Motor neuron (in vitro differentiated cells): ENCODE measurements around the gene GMPR2. TPM values are rescaled to one million over a fixed set of nuclear protein-coding genes. Genes with fewer than 3 reads are reported as not detected.
A peak's percentile ranks its signal among the peaks of the same experiment; 100 is the strongest.

Experiments
- ATAC-seq, 8 experiments: fragments of 200-7000 bp; cut with Tn5 transposase; replicated peaks in 6 of 8; 2 replicates each; pipeline ENCODE4 v1.8.0; 2021; ENCODE audit warnings: mild to moderate bottlenecking in 8 of 8, moderate library complexity in 8 of 8
- H3K27ac ChIP-seq, 2 donors: fragments of 250-450 bp; sonication (Bioruptor Pico); 2 replicates each; pipeline ENCODE4 v1.9.0; 2021; ENCODE audit warnings: antibody characterized with exemption in 2 of 2, mild to moderate bottlenecking in 2 of 2, moderate library complexity in 1 of 2
- H3K4me1 ChIP-seq, 2 donors: fragments of 250-450 bp; sonication (Bioruptor Pico); replicated peaks in 1 of 2; 2 replicates each; pipeline ENCODE4 v1.6.1; 2021; ENCODE audit warnings: antibody characterized with exemption in 2 of 2, mild to moderate bottlenecking in 2 of 2, moderate library complexity in 1 of 2
- H3K4me3 ChIP-seq, 5 donors: fragments of 250-450 bp; sonication (Bioruptor Pico); 2 replicates each; pipeline ENCODE4 v1.9.0; 2021; ENCODE audit warnings: antibody characterized with exemption in 5 of 5, mild to moderate bottlenecking in 5 of 5, moderate library complexity in 4 of 5
- WGBS, 10 experiments: fragments of 450-650 bp; shearing (Covaris generic); methylation state at CpG; one replicate each; pipeline ENCODE4 v1.0.0; 2022; 5-methylcytosine and 5-hydroxymethylcytosine counted together
- in situ Hi-C, 9 experiments: fragments of 400-800 bp; cut with MboI; loops; one replicate each; pipeline ENCODE4 v1.15.0; 2021; ENCODE audit warnings: low sequenced_read_pairs in 9 of 9, low pct_unique_long_range_greater_than_20kb in 2 of 9; ENCODE audit not compliant: unreplicated experiment in 9 of 9
- total RNA-seq, 8 experiments: library from RNA; unstranded; fragments of 300-600 nt; gene quantifications; 2 replicates each; pipeline versions ENCODE4 v1.2.3 to v1.2.4, GENCODE V29; 2022

Gene GMPR2
- total RNA-seq, 8 experiments from 2014 or later: 46.7 to 87.8 (median 69.0) TPM

- no peak for ATAC-seq
- Histone ChIP-seq H3K27ac (no peak overlapping the region), H3K4me1 (no peaks in the 10 kb centered on the region), H3K4me3 (no peak overlapping the region)
- in situ Hi-C loops: no loop called here
- WGBS, 10 experiments: 40 to 94% (median 70%) methylated on average over 1 to 4 of the region's 5 CpGs; no CpG with 5 or more reads in 3 of the 10 experiments
These were observed 51.2 kb downstream of the GMPR2 start for GRCh38 chr14:24283796-24284460.

GRCh38 chr14:24284501-24285035 lies 51.8 kb downstream of the GMPR2 start:
- WGBS, 10 experiments: 61 to 100% (median 79%) methylated on average over 1 to 3 of the region's 11 CpGs; no CpG with 5 or more reads in 6 of the 10 experiments
- Histone ChIP-seq H3K27ac (no peak overlapping the region), H3K4me3 (no peak overlapping the region), H3K4me1 (no peaks in the 10 kb centered on the region)
- ATAC-seq: no peak
- in situ Hi-C loops: no loop called here

- Histone ChIP-seq H3K4me3 (no peak overlapping the region), H3K4me1 (no peaks in the 10 kb centered on the region), H3K27ac (no peak overlapping the region)
- 47 to 100% (median 85%) methylated on average over 1 to 3 of the region's 4 CpGs; no CpG with 5 or more reads in 3 of the 10 experiments for WGBS, 10 experiments
- ATAC-seq: peak in 3 of 8 experiments; percentile 11 to 46 (median 14)
- in situ Hi-C loops: no loop called here
These were observed 52.6 kb downstream of the GMPR2 start for GRCh38 chr14:24285351-24285750.

DNA sequence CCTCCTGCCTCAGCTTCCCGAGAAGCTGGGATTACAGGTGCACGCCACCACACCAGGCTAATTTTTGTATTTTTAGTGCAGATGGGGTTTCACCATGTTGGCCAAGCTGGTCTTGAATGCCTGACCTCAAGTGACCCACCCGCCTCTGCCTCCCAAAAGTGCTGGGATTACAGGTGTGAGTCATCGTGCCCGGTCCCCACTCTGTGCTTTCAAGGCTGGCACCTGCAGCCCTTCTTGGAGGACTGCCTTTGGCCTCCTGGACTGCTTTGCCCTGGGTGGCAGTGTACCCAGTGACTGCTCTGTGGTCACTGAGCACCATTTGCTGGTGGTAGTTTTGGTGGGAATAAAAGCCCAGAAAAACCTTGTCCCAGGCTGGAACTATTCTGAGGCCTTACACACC lies 54.3 kb downstream of the GMPR2 start:
- no peak for ATAC-seq

More for the DNA sequence above, 54.3 kb downstream of the GMPR2 start:
- in situ Hi-C loops: no loop called here
- no peak overlapping the region for H3K27ac ChIP-seq
- WGBS, 10 experiments: 89 to 100% (median 100%) methylated on average over 1 to 5 of the region's 5 CpGs; no CpG with 5 or more reads in 7 of the 10 experiments
- no peaks in the 10 kb centered on the region for H3K4me1 ChIP-seq
- H3K4me3 ChIP-seq: no peak overlapping the region

Other genes with a start within 250 kb of the GMPR2 start
- gene DHRS4L2, start 244.0 kb upstream of the GMPR2 start, total RNA-seq: 10 to 100 TPM in 3 of 8 experiments, 1 to 10 TPM in 5; 2.2 to 38.3 (median 7.0) TPM
- gene CARMIL3, start 180.9 kb upstream of the GMPR2 start, total RNA-seq: 10 to 100 TPM in 6 of 8 experiments, 1 to 10 TPM in 2; 3.7 to 44.7 (median 25.6) TPM
- 1 to 10 TPM in 4 of 8 experiments, under 1 TPM in 4; 0.54 to 3.3 (median 1.2) TPM for gene CPNE6, start 161.4 kb upstream of the GMPR2 start, total RNA-seq
- 10 to 100 TPM in 7 of 8 experiments, 1 to 10 TPM in 1; 7.6 to 66.5 (median 33.2) TPM for gene PCK2, start 138.6 kb upstream of the GMPR2 start, total RNA-seq
- 10 to 100 TPM; 43.1 to 80.7 (median 52.6) TPM for gene DCAF11, start 118.2 kb upstream of the GMPR2 start, total RNA-seq
- 1 to 10 TPM; 1.1 to 2.6 (median 2.1) TPM for gene NRL, start 118.0 kb upstream of the GMPR2 start, total RNA-seq
- 1 to 10 TPM in 2 of 8 experiments, under 1 TPM in 5, not detected in 1; 0.27 to 2.2 (median 0.83) TPM for gene FITM1, start 102.3 kb upstream of the GMPR2 start, total RNA-seq
- 100 to 1,000 TPM in 4 of 8 experiments, 10 to 100 TPM in 4; 40.1 to 318 (median 102) TPM for gene PSME1, start 96.7 kb upstream of the GMPR2 start, total RNA-seq
- 10 to 100 TPM; 16.7 to 41.2 (median 26.0) TPM for gene EMC9, start 91.3 kb upstream of the GMPR2 start, total RNA-seq
- gene PSME2, start 86.3 kb upstream of the GMPR2 start, total RNA-seq: 100 to 1,000 TPM in 5 of 8 experiments, 10 to 100 TPM in 3; 77.2 to 504 (median 129) TPM
- 10 to 100 TPM; 35.0 to 79.5 (median 46.3) TPM for gene RNF31, start 85.4 kb upstream of the GMPR2 start, total RNA-seq
- 100 to 1,000 TPM in 2 of 8 experiments, 10 to 100 TPM in 4, 1 to 10 TPM in 2; 6.6 to 151 (median 34.7) TPM for gene IRF9, start 71.7 kb upstream of the GMPR2 start, total RNA-seq
- 10 to 100 TPM in 6 of 8 experiments, 1 to 10 TPM in 2; 2.6 to 41.2 (median 23.5) TPM for gene REC8, start 60.8 kb upstream of the GMPR2 start, total RNA-seq
- gene IPO4, start 44.1 kb upstream of the GMPR2 start, total RNA-seq: 10 to 100 TPM; 17.4 to 90.0 (median 39.8) TPM
- gene TM9SF1, start 37.5 kb upstream of the GMPR2 start, total RNA-seq: 10 to 100 TPM; 17.6 to 53.1 (median 30.8) TPM
- 10 to 100 TPM in 1 of 8 experiments, 1 to 10 TPM in 7; 1.8 to 10.1 (median 3.4) TPM for gene TSSK4, start 27.2 kb upstream of the GMPR2 start, total RNA-seq
- gene CHMP4A, start 19.4 kb upstream of the GMPR2 start, total RNA-seq: 10 to 100 TPM; 48.4 to 76.0 (median 55.8) TPM
- gene MDP1, start 16.9 kb upstream of the GMPR2 start, total RNA-seq: 10 to 100 TPM; 12.1 to 38.8 (median 27.0) TPM
- gene NEDD8, start 562 bp upstream of the GMPR2 start, total RNA-seq: 100 to 1,000 TPM; 180 to 362 (median 267) TPM
- gene TINF2, start 9.7 kb downstream of the GMPR2 start, total RNA-seq: 10 to 100 TPM; 33.4 to 54.3 (median 44.4) TPM
- 1 to 10 TPM in 7 of 8 experiments, under 1 TPM in 1; 0.92 to 4.7 (median 2.1) TPM for gene TGM1, start 30.2 kb downstream of the GMPR2 start, total RNA-seq
- 10 to 100 TPM; 13.3 to 28.0 (median 19.6) TPM for gene RABGGTA, start 38.7 kb downstream of the GMPR2 start, total RNA-seq
- gene DHRS1, start 66.9 kb downstream of the GMPR2 start, total RNA-seq: 10 to 100 TPM; 11.4 to 26.5 (median 16.4) TPM
- 10 to 100 TPM; 13.5 to 32.8 (median 16.6) TPM for gene NOP9, start 66.9 kb downstream of the GMPR2 start, total RNA-seq
- gene CIDEB, start 75.0 kb downstream of the GMPR2 start, total RNA-seq: 1 to 10 TPM in 1 of 8 experiments, under 1 TPM in 2, not detected in 5; 0.32 to 1.6 (median 0.40) TPM
- gene LTB4R2, start 77.2 kb downstream of the GMPR2 start, total RNA-seq: 10 to 100 TPM in 1 of 8 experiments, 1 to 10 TPM in 7; 1.3 to 14.6 (median 2.3) TPM
- 10 to 100 TPM in 1 of 8 experiments, 1 to 10 TPM in 6, under 1 TPM in 1; 0.92 to 13.6 (median 2.1) TPM for gene LTB4R, start 78.6 kb downstream of the GMPR2 start, total RNA-seq
- gene ADCY4, start 102.1 kb downstream of the GMPR2 start, total RNA-seq: 1 to 10 TPM in 4 of 8 experiments, under 1 TPM in 4; 0.43 to 3.7 (median 1.2) TPM
- 1 to 10 TPM in 3 of 8 experiments, under 1 TPM in 2, not detected in 3; 0.29 to 7.9 (median 1.3) TPM for gene RIPK3, start 107.1 kb downstream of the GMPR2 start, total RNA-seq
- gene NFATC4, start 135.3 kb downstream of the GMPR2 start, total RNA-seq: 100 to 1,000 TPM in 3 of 8 experiments, 10 to 100 TPM in 2, 1 to 10 TPM in 3; 5.1 to 345 (median 13.4) TPM
- 10 to 100 TPM in 3 of 8 experiments, 1 to 10 TPM in 5; 2.1 to 78.7 (median 6.3) TPM for gene NYNRIN, start 166.1 kb downstream of the GMPR2 start, total RNA-seq
- gene CBLN3, start 196.7 kb downstream of the GMPR2 start, total RNA-seq: 1 to 10 TPM in 4 of 8 experiments, under 1 TPM in 4; 0.16 to 7.9 (median 1.1) TPM
- gene KHNYN, start 197.0 kb downstream of the GMPR2 start, total RNA-seq: 10 to 100 TPM in 7 of 8 experiments, 1 to 10 TPM in 1; 8.5 to 59.9 (median 17.4) TPM
- 10 to 100 TPM; 34.6 to 72.5 (median 55.1) TPM for gene SDR39U1, start 209.8 kb downstream of the GMPR2 start, total RNA-seq